Measurements from ENCODE around the gene CDK5R1.
"Not testable (repeated sequence)": the region's sequence is repeated elsewhere in the genome, so short reads cannot be mapped to it uniquely, and the experiment has no call there.

CDK5R1 gene

DNA sequence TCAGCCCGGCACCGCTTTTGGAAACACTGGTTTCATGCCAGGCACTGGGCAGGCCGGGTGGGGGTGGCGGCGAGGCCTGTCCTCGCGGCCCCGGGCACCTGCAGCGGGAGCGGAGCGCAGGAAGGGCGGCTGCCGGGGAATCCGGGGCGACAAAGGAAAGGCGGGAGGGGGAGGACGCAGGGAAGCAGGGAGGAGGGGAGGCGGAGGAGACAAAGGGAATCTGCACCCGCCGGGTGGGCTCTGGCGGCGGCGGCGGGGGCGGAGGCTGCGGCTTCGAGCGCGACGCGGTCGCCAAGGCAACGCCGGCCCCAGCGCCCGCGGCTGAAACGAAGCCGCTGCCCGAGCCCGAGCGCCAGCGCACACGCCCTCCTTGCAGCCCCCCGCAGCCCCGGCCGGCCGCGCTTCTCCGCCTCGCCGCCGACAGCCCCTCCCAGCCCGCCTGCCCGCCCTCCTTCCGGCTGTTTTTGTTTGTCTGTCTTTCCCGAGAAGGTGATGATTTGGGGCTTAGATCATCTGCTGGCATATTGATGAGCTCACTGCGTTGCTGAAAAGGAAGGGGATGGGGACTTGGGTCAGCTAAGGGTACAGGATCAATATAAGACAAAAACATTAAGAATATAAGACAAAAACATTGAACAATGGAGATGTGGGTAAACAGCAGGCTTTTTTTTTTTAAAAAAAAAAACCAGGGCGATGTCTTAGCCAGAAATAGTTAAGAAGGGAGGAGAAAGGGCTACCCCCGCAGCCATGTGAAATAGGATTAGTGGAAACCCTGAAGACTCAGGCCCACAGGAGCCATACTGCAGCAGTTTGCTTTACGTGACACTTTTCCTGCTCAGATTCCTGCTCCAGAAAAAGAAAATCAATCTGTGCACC, 32.7 kb downstream of the CDK5R1 start:
- peak; percentile 67 for DNase-seq

DNA sequence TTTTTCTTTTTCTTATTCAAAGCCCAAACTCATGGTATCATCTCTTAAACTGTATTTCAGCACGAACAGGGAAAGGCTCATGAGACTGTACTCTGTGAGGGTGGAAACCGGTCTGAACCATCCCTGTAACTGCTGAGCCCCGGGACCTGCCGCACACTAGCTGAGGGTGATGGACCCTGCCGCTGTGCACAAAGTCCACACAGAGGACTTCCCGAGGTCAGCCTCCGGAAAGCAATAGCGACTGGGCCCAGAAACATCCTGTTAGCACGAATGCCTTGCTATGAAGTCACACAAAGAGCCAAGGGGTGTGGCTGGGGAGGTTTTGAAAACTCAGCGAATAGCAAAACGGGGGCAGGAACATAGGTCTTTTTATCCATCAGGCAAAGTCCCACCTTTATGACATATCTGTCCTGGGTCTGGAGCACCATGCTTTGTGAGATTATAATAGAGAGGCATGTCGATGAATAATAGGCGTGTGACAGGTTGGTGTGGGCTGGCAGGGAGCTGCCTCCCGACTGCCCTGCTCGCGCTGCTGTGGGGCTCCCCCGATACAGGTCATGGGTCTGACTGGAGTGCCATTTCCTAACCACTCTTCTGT, 33.4 kb downstream of the CDK5R1 start:
- DNase-seq, result peak; percentile 59

DNA sequence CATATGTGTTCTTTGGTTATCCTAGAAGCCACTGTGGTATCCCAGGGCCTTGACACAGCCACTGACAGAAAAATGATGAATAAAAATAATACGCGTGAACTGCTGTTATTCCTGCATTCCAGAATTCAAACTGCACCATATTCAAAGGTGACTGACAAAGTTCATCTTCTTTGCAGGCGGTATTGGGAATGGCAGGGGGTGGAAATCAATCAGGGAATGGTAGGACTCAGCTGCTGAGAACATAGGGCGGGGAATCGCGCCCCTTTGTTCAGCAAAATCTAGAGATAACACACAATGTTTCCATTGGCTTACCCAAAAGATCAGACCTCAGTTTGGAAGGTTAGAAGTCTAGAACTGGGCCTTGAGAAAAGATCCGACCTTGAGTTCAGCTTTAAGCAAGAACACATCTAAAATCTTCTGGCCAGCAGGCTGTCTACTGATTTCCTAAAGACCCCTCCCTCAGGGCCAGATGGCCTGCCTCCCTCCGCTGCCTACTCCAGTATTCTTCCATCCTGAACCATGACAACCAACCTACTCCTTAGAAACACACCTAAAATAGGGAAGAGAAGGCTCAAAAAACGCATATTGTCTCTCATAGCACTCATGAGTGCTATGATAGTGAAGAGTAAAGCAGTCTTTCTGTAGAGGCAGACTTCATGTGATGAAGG, 34.1 kb downstream of the CDK5R1 start:
- DNase-seq, result no peak

DNA sequence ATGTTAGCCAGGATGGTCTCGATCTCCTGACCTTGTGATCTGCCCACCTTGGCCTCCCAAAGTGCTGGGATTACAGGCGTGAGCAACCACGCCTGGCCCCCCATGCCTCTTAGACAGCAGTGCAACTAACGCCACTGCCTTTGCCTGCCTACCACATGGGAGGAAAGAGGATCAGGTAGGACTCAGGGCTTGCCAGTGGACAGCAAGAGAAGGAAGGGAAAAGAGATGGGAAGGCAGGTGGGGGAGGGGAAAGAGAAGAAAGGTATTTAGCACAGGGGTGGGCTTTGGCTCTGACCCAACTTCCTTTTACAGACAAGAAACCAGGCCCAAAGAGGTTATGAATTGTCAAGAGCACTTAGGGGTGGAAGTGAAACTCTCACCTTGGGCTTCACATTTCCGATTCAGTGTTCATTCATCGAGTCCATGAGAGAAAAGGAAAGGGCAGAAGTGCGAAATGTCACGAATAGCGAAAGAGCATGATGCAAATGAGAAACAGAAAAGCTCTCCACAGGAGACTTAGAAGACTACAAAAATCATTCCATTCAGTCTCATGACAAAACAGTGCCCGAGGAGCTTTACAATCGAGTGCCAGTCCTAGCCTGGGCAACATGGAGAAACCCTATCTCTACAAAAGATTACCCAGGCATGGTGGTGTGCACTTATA, 36.4 kb downstream of the CDK5R1 start:
- DNase-seq, result peak; percentile 70

DNA sequence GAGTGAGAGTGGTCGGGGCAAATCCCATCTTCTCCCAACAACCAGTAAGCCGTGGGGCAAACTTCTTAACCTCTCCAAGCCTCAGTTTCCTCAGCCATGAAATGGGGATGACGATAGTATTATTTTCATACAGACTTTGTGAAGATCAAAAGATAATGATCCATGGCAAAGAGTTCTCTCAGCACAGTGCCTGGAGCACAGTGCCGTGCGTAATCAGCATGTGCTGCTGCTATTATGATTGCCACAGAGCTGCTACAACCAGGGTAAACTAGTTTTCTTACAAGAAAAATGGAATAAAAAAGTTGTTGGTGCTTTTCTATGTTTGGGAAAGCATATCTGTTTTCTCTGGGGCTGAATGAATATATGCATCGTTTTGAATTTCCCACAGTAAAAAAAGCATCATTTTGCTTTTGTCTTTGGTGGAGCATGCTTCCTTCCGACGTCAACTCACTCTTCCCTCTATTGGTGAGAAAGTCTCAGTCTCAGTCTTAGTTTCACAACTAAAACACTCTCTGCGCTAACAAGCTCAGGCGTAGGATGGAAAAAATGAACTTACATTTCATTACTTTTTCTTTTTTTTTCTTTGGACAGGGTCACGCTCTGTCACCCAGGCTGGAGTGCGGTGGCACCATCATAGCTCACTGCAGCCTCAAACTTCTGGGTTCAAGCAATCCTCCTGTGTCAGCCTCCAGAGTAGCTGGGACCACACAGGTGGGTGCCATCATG, 37.2 kb downstream of the CDK5R1 start:
- peak; percentile 47 for DNase-seq

DNA sequence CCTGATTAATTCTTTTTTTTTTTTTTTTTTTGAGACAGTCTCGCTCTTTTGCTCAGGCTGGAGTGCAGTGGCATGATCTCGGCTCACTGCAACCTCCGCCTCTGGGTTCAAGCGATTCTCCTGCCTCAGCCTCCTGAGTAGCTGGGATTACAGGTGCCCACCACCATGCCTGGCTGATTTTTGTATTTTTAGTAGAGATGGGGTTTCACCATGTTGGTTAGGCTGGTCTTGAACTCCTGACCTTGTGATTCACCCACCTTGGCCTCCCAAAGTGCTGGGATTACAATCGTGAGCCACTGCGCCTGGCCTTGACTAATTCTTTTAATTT, 37.7 kb downstream of the CDK5R1 start:
- not testable (repeated sequence) for DNase-seq

DNA sequence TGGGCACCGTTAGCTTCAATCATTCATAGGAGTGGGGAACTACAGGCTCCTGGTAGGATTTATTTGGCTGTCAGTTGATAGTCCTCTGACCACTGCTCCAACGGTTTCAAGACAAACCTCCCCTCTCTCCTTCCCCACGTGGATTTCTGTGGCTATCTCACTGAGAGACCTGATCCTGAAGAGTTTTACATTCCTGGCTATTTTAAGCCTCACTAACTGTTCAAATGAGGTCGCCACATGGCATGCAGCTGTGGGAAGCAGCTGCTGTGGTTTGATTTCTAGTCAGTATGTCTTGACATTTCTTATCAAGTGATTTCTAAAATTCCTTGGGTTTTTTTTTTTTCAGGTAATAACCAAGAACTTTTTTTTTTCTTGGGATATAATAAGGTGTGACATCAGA, 38.3 kb downstream of the CDK5R1 start:
- no peak for DNase-seq

DNA sequence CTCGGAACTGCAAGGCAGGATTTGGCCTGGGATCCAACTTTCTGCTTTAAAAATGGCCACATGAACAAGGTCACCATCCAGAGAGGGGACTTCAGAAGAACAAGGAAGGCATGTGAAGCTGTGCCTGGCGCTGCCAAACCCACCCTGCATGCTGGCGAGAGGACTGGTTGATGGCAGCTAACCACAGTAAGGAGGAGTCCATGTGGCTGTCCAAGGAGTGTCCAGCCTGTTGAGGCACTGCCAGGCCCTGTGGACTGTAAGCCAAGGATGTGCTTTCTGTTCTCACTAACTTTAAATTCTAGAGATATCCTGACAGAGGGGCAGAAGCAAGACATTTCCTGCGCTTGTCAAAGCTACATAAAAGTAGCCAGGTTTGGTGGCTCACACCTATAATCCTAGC, 40.4 kb downstream of the CDK5R1 start:
- DNase-seq, result no peak

DNA sequence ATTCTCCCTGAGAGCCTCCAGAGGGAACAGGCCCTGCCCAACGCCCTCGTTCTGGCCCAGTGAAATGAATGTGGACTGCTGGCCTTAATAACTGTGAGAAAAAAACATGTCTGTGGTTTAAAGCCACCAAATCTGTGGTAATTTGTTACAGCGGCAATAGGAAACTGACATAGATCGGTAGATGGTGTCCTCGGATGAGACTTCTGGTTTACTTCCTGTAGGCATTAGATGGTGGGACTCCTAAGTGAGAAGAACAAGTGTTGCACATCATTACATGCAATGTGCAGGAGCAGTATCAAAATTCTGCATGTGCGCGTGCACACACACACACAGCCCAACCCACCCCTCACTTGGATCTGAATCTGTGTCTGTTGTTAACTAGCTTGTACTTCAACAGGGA, 42.0 kb downstream of the CDK5R1 start:
- no peak for DNase-seq

DNA sequence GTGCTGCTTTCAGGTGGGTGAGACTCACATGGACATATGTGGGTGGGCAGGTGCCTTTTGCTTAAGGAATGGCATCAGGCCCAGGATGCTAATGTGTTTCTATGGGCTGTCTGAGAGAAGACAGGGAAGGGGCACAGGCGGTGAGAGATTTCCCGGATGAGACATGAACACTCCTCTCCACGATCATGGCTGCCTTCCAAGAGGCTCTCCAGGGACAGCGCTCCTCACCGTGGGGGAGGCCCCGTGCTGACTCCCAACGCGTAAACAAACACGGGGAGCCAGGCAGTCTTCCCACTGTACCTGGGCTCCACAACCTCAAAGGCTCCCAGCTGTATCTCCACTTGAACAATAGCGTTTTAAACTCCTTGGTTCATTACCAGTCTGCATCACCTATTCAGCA, 42.8 kb downstream of the CDK5R1 start:
- no peak for DNase-seq

DNA sequence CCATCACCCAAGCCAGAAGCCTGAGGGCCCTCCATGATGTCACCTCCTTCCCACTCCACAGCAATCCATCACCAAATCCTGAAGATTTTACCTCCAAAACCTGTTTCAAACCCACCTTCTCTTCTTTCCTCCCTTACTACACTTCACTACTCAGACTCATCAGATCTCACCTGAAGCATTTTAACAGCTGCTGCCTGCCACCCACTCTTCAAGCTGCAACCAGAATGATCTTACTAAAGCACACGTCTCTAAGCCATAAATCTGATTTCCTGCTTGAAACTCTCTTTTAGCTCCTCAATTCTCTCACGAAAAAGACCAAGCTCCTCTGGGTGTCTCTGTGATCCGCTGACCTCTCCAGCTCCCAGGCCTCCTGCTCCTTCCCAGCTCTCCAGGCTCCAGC, 46.5 kb downstream of the CDK5R1 start:
- DNase-seq, result no peak

DNA sequence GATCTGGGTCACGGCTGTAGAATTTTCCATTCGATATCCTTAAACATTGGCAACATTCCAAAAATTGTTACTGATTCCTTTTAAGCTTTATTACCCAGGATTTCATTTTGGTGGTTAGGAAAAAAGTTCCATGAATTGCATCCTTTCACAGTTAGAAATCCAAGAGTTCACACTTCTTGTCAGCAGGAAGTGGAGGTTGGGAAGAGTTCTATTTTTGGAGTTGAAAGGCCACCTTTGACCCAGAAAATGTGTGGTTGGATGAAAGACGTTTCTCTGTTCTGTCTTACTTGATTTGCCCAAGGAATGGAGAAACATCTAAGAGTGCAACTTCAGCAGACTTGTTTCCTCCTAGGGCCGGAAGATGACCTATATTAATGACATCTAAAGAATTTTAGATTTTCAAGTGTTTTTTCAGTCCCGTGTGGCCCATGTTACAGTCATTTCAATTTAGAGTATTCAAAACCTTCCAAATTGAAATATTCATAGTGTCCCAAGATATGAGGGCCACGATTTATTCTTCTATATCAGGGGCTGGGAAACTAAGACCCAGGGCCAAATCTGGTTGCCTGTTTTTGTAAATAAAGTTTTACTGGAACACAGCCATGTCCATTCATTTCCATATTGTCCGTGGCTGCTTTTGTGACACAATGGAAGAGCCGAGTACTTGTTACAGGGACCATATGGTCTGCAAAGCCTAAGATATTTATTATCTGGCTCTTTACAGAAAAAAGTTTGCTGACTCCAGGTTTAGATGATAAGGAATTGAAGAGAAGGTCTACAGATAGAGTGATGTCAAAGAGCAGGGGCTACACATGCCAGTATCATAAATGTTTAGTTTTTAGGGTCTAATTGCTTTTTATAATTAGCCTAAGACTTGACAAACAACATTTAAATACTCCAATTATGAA, 50.2 kb downstream of the CDK5R1 start:
- DNase-seq, result no peak

All from stimulated activated CD4-positive, alpha-beta T cell treated with anti-CD3 and anti-CD28 coated beads, Interleukin-4, amount 100 ng/mL, for 24 hours (primary cell).